CD14-positive monocyte (primary cell): ENCODE data around the gene TTC28. TPM values are rescaled to one million over a fixed set of nuclear protein-coding genes. Genes with fewer than 3 reads are reported as not detected.

Experiments
- DNase-seq, 3 donors: peaks; one replicate each; pipeline ENCODE4 v3.0.0-alpha.2; 2011 to 2022
- H2AFZ ChIP-seq: 2 replicates; pipeline ENCODE4 v1.6.0; 2012; ENCODE audit warnings: mild to moderate bottlenecking, low read depth, low read length, inconsistent platforms; ENCODE audit not compliant: insufficient read depth, poor library complexity, severe bottlenecking
- H3K27ac ChIP-seq, 2 donors: 1 replicate in 1 of 2; 2 replicates in 1 of 2; pipeline ENCODE4 v1.5.1; 2012 to 2013; ENCODE audit warnings: low read length in 2 of 2, control low read depth in 1 of 2, inconsistent platforms in 1 of 2, low read depth in 1 of 2, mild to moderate bottlenecking in 1 of 2
- H3K27me3 ChIP-seq, 2 donors: one replicate each; pipeline versions ENCODE4 v1.6.0 to v1.6.1; 2011 to 2013; ENCODE audit warnings: low read length in 2 of 2; ENCODE audit not compliant: control insufficient read depth in 2 of 2, insufficient read depth in 2 of 2
- H3K36me3 ChIP-seq, 2 donors: replicated peaks in 1 of 2; 1 replicate in 1 of 2; 2 replicates in 1 of 2; pipeline versions ENCODE4 v1.5.1 to v1.6.1; 2012 to 2013; ENCODE audit warnings: low read length in 2 of 2, control low read depth in 1 of 2, inconsistent platforms in 1 of 2, mild to moderate bottlenecking in 1 of 2; ENCODE audit not compliant: insufficient read depth in 2 of 2, control insufficient read depth in 1 of 2
- H3K4me1 ChIP-seq, 2 donors: 1 replicate in 1 of 2; 2 replicates in 1 of 2; pipeline versions ENCODE4 v1.5.1 to v1.6.1; 2012 to 2013; ENCODE audit warnings: low read length in 2 of 2, control low read depth in 1 of 2, inconsistent platforms in 1 of 2, mild to moderate bottlenecking in 1 of 2, moderate library complexity in 1 of 2; ENCODE audit not compliant: insufficient read depth in 2 of 2, control insufficient read depth in 1 of 2
- H3K4me2 ChIP-seq: replicated peaks from 2 replicates; pipeline ENCODE3; 2012; ENCODE audit warnings: low read length, moderate library complexity, mild to moderate bottlenecking; ENCODE audit not compliant: poor library complexity, severe bottlenecking; ENCODE audit errors: extremely low read depth
- H3K4me3 ChIP-seq, 3 experiments: fragments of 200-600 bp in 1 of 3; sonication (generic) in 1 of 3; replicated peaks in 1 of 3; 1 replicate in 2 of 3; 2 replicates in 1 of 3; pipeline ENCODE4 v1.5.1; 2011 to 2013; ENCODE audit warnings: low read length in 3 of 3, mild to moderate bottlenecking in 3 of 3, control low read depth in 2 of 3, low read depth in 2 of 3, inconsistent platforms in 1 of 3, moderate library complexity in 1 of 3
- H3K79me2 ChIP-seq: 2 replicates; pipeline ENCODE4 v1.6.0; 2012; ENCODE audit warnings: mild to moderate bottlenecking, control low read depth, inconsistent platforms, low read length, moderate library complexity; ENCODE audit not compliant: insufficient read depth
- H3K9ac ChIP-seq: 2 replicates; pipeline ENCODE4 v1.6.0; 2017; ENCODE audit warnings: low read length, mild to moderate bottlenecking; ENCODE audit not compliant: insufficient read depth, poor library complexity, severe bottlenecking
- H3K9me3 ChIP-seq, 2 donors: replicated peaks in 1 of 2; 1 replicate in 1 of 2; 2 replicates in 1 of 2; pipeline versions ENCODE4 v1.5.1 to v1.6.1; 2012 to 2013; ENCODE audit warnings: low read length in 2 of 2, control low read depth in 1 of 2; ENCODE audit not compliant: control insufficient read depth in 1 of 2, insufficient read depth in 1 of 2
- H4K20me1 ChIP-seq: 2 replicates; pipeline ENCODE4 v1.6.0; 2012; ENCODE audit warnings: mild to moderate bottlenecking, low read length, control low read depth, moderate library complexity; ENCODE audit not compliant: insufficient read depth
- H3K27ac Mint-ChIP-seq, 7 donors: one replicate each; pipeline ENCODE4 v1.8.0; 2020; ENCODE audit warnings: mild to moderate bottlenecking in 7 of 7, mixed read lengths in 7 of 7, moderate library complexity in 6 of 7, inconsistent platforms in 2 of 7
- H3K27me3 Mint-ChIP-seq, 3 donors: one replicate each; pipeline ENCODE4 v1.8.0; 2021 to 2022; ENCODE audit warnings: low read depth in 3 of 3, mild to moderate bottlenecking in 3 of 3, mixed read lengths in 3 of 3, moderate library complexity in 3 of 3, inconsistent platforms in 1 of 3
- H3K36me3 Mint-ChIP-seq, 2 donors: one replicate each; pipeline ENCODE4 v1.8.0; 2020; ENCODE audit warnings: mixed read lengths in 2 of 2, inconsistent platforms in 1 of 2, mild to moderate bottlenecking in 1 of 2
- H3K4me1 Mint-ChIP-seq: one replicate; pipeline ENCODE4 v1.8.0; 2020; ENCODE audit warnings: mild to moderate bottlenecking, mixed read lengths
- H3K4me3 Mint-ChIP-seq, 2 donors: one replicate each; pipeline ENCODE4 v1.8.0; 2020; ENCODE audit warnings: mild to moderate bottlenecking in 2 of 2, mixed read lengths in 2 of 2, moderate library complexity in 1 of 2
- H3K9me3 Mint-ChIP-seq, 7 donors: one replicate each; pipeline ENCODE4 v1.8.0; 2020 to 2022; ENCODE audit warnings: mixed read lengths in 7 of 7, mild to moderate bottlenecking in 6 of 7, moderate library complexity in 6 of 7, inconsistent platforms in 2 of 7
- CTCF ChIP-seq: fragments of 200-600 bp; IDR thresholded peaks from one replicate; pipeline ENCODE4 v1.8.0; 2022; ENCODE audit warnings: antibody characterized with exemption, mild to moderate bottlenecking
- WGBS: methylation state at CpG from one replicate; pipeline ENCODE4 v1.1.5; 2013; ENCODE audit warnings: missing lambda C conversion rate; ENCODE audit not compliant: insufficient coverage; 5-methylcytosine and 5-hydroxymethylcytosine counted together
- intact Hi-C, 2 donors: fragments of 100-400 bp; cut with micrococcal nuclease; formaldehyde crosslinking; loops; one replicate each; pipeline versions ENCODE4 v1.15.0 to v1.15.1; 2023
- polyA plus RNA-seq, 3 donors: library from polyadenylated mRNA; depleted of rRNA in 1 of 3; unstranded in 2 of 3; stranded (reverse) in 1 of 3; fragments of 300-500 nt in 2 of 3; fragments of >200 nt in 1 of 3; fragmentation: Illumina TruSeq in 2 of 3; gene quantifications; 1 replicate in 2 of 3; 2 replicates in 1 of 3; pipeline ENCODE4 v1.2.3, GENCODE V29; 2012 to 2021

Gene TTC28
- polyA plus RNA-seq, 3 donors = 0.24 to 0.61 TPM; not detected in 1

DNA sequence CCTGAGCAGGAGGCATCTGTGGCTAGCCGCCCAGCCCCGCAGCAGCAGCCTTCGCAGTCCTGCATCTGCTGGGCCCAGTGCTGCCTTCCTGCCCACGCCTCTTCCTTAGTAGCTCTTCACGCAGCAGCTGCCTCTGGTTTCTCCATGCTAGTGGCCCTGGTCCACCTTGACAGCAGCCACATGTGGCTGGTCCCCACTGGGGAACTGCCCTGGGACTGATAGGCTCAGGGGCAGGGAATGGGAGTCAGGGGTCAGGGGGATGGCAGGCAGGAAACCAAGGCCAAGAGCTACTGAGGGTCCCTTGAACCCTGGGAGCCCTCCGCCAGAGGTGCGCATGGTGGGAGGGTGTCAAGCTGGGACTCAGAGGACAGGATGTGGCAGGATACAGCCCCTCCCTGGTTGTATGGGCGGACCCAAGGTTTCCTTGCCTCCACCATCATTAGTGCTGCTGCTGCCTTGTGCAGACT, 661.1 kb downstream of the TTC28 start:
- no peaks in the 10 kb centered on the region for H3K9me3 Mint-ChIP-seq
- Histone ChIP-seq H3K36me3 (no peaks in the 10 kb centered on the region), H3K27ac (no peak overlapping the region), H3K79me2 (no peaks in the 10 kb centered on the region), H4K20me1 (no peaks in the 10 kb centered on the region), H3K4me2 (no peak overlapping the region), H3K9me3 (no peaks in the 10 kb centered on the region), H3K27me3 (no peaks in the 10 kb centered on the region), H3K4me3 (no peak overlapping the region), H3K4me1 (no peaks in the 10 kb centered on the region), H3K9ac (no peak overlapping the region), H2AFZ (no peak overlapping the region)
- WGBS = 79% methylated on average over 5 of the region's 8 CpGs
- H3K27ac Mint-ChIP-seq = peak overlapping the region in 1 of 7 donors; percentile 58
- H3K4me1 Mint-ChIP-seq = peaks cover 5% of the 10 kb centered on the region
- TF ChIP-seq CTCF = no peak
- no peaks in the 10 kb centered on the region for H3K36me3 Mint-ChIP-seq
- intact Hi-C loops = no loop called here
- peaks cover 0 to 3% (median 2%) of the 10 kb centered on the region in 3 donors for H3K27me3 Mint-ChIP-seq
- DNase-seq = no peak
- no peak overlapping the region for H3K4me3 Mint-ChIP-seq

- no peak for TF ChIP-seq CTCF
- H3K4me1 ChIP-seq = no peaks in the 10 kb centered on the region
- intact Hi-C loops = no loop called here
- H3K9me3 Mint-ChIP-seq = no peaks in the 10 kb centered on the region
- H3K9me3 ChIP-seq = no peaks in the 10 kb centered on the region
- 100% methylated on average over 2 of the region's 4 CpGs for WGBS
- no peak for DNase-seq
- H3K4me2 ChIP-seq = no peak overlapping the region
- no peaks in the 10 kb centered on the region for H3K27me3 ChIP-seq
- no peaks in the 10 kb centered on the region for H3K36me3 ChIP-seq
- H3K9ac ChIP-seq = no peak overlapping the region
- no peak overlapping the region for H3K4me3 Mint-ChIP-seq
- no peaks in the 10 kb centered on the region for H3K79me2 ChIP-seq
- peaks cover 0 to 2% (median 2%) of the 10 kb centered on the region in 3 donors for H3K27me3 Mint-ChIP-seq
- peaks cover 5% of the 10 kb centered on the region for H3K4me1 Mint-ChIP-seq
- no peaks in the 10 kb centered on the region for H3K36me3 Mint-ChIP-seq
- no peak overlapping the region for H3K4me3 ChIP-seq
- H4K20me1 ChIP-seq = no peaks in the 10 kb centered on the region
- H3K27ac Mint-ChIP-seq = no peak overlapping the region
- no peak overlapping the region for H2AFZ ChIP-seq
- no peak overlapping the region for H3K27ac ChIP-seq
These were observed 661.8 kb downstream of the TTC28 start for GRCh38 chr22:28017859-28018258.
